NCI-H748 (cell line): ENCODE results near the gene GP9.

ENCODE experiments used
- DNase-seq: peaks from one replicate; lab custom pipeline; 2025; ENCODE audit not compliant: unreplicated experiment; lab: John Stamatoyannopoulos, UW

GP9 gene

GRCh38 chr3:129060276-129061022, at the start of gene GP9:
GP9 (plus strand) TSS chr3:129060779; CDS start chr3:129061740, 961 bp downstream.
- DNase-seq, result no peak

- DNase-seq, result no peak
Measured at GRCh38 chr3:129013491-129013891, 47.1 kb upstream of the GP9 start.

GRCh38 chr3:129014148-129014547, 46.4 kb upstream of the GP9 start:
- no peak for DNase-seq

GRCh38 chr3:129014793-129015345, 45.7 kb upstream of the GP9 start:
- DNase-seq, result no peak

- DNase-seq, result no peak
Measured at GRCh38 chr3:129015388-129016105, 45.0 kb upstream of the GP9 start.

GRCh38 chr3:129016356-129016719, 44.2 kb upstream of the GP9 start:
- peak; percentile 71 for DNase-seq

- DNase-seq, result no peak
Measured at GRCh38 chr3:129016720-129017483, 43.7 kb upstream of the GP9 start.

- no peak for DNase-seq
Measured at GRCh38 chr3:129017484-129017899, 43.1 kb upstream of the GP9 start.

- DNase-seq, result no peak
Measured at GRCh38 chr3:129018271-129018670, 42.3 kb upstream of the GP9 start.

- no peak for DNase-seq
Measured at GRCh38 chr3:129018751-129019150, 41.8 kb upstream of the GP9 start.

GRCh38 chr3:129019266-129019665, 41.3 kb upstream of the GP9 start:
- no peak for DNase-seq

- DNase-seq, result no peak
Measured at GRCh38 chr3:129020691-129021090, 39.9 kb upstream of the GP9 start.

- no peak for DNase-seq
Measured at GRCh38 chr3:129021140-129021551, 39.4 kb upstream of the GP9 start.

- DNase-seq, result no peak
Measured at GRCh38 chr3:129022114-129023007, 38.2 kb upstream of the GP9 start.

GRCh38 chr3:129023008-129023358, 37.6 kb upstream of the GP9 start:
- no peak for DNase-seq

GRCh38 chr3:129023909-129024308, 36.7 kb upstream of the GP9 start:
- DNase-seq, result peak; percentile 25

- DNase-seq, result no peak
Measured at GRCh38 chr3:129025108-129025507, 35.5 kb upstream of the GP9 start.

- DNase-seq, result no peak
Measured at GRCh38 chr3:129025691-129026435, 34.7 kb upstream of the GP9 start.

GRCh38 chr3:129026728-129027543, 33.6 kb upstream of the GP9 start:
- DNase-seq, result peak; percentile 93
